Islet precursor cell (in vitro differentiated cells): ENCODE results near the gene GNB5.
A peak's percentile ranks its signal among the peaks of the same experiment; 100 is the strongest.
"Not testable (repeated sequence)": the region's sequence is repeated elsewhere in the genome, so short reads cannot be mapped to it uniquely, and the experiment has no call there.

Experiments
- DNase-seq: peaks from one replicate; pipeline ENCODE4 v3.0.0-alpha.2; 2018

The GNB5 gene

DNA sequence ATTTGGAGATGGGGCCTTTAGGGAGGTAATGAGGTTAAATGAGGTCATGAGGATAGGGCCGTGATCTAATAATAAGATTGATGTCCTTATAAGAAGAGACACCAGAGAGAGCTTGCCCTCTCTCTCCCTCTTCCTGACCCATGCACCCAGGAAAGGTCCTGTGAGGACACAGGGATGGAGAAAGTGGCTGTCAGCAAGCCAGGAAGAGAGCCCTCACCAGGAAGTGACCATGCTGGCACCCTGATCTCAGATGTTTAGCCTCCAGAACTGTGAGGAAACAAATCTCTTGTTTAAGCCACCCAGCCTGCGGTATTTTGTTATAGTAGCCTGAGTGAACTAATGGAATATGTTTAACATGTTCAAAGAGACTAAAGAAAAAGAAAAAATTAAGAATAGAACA is 15.3 kb upstream of the GNB5 start:
- no peak for DNase-seq

DNA sequence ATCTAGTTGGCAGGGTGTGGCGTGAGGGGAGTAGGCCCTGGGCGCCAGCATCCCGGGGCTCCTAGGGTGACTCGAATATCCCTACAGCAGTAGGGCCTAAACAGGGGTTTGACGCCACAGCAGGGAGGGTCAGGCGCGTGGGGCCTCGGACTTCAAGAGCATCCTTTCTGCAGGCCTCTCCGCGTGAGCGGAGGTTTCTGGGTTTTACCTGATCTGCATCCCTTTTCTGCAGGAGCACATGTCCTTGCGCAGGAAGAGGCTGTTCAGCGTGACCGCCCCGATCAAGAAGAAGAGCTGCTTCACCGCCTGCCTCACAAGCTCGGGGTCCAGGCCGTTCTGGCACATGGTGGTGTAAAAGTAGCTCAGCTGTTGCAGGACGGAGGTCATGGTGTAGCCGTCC is 13.5 kb upstream of the GNB5 start:
- DNase-seq, result no peak

DNA sequence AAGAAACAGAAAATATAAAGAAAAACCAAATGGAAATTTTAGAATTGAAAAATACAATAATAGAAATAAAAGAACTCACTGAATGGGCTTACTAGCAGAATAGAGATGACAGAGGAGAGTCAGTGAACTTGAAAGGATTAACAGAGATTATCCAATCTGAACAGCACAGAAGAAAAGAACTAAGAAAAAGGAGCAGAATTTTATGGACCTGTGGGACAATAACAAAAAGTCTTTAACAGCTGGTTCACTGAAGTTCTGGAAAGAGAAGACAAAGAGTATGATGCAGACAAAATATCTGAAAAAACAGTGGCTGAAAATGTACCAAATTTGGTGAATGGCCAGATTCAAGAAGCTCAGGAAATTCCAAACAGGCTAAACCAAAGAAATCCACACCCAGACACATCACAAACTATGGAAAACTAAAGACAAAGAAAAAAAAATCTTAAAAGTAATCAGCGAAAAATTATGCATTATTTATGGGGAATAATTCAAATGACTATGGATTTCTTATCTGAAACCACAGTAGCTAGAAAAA is 9.7 kb upstream of the GNB5 start:
- DNase-seq, result no peak

DNA sequence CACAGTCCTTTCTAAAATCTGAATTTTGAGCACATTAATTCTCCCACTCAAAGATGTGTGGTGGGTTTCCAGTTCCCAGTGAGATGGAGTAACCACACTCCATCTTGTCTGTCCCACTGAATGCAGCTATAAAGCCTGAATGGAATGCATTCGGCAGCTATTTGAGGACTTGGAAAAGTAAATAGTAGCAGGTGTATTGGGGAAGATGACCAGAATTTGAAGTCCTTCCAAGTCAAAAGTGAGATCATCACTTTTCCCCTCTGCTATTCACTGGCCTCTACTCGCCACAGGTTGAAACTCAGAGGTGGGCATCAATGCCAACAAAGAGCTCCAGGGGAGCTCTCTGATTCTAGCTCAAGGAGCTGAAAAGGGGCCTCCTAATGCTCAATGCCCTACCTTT is 8.1 kb upstream of the GNB5 start:
- no peak for DNase-seq

DNA sequence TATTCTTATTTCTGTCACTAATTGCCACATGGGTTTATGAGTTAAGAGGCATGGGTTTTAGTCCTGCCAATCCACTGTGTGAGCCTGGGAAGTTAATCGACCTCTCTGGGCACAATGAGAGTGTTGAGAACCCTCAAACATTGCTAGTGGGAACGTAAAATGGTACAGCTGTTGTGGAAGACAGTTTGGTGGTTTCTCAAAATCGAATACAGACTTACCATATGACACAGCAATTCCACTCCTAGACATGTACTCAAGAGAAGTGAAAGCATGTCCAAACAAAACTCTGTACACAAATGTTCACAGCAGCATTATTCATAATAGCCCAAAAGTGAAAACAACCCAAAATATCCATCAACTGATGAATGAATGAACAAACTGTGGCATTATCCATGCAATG is 5.7 kb upstream of the GNB5 start:
- no peak for DNase-seq

DNA sequence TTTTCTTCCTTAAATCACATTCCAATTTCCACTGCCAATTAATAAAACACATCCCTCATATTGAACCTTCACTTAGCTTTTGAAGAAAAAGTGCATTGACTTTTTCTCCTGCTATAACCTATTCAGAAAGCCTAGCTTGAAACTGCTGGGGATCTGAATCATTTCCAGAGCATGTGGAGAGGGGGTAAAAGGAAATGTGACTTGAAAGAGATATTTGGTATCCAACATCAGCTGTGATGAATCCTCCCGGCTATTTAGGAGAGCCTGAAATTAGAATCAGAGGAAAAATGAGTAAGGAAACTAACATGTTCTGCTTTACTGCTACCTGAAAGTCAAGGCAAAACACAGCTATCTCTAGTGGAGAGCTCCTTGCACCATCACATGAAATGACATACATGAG is 2.6 kb upstream of the GNB5 start:
- DNase-seq, result no peak

DNA sequence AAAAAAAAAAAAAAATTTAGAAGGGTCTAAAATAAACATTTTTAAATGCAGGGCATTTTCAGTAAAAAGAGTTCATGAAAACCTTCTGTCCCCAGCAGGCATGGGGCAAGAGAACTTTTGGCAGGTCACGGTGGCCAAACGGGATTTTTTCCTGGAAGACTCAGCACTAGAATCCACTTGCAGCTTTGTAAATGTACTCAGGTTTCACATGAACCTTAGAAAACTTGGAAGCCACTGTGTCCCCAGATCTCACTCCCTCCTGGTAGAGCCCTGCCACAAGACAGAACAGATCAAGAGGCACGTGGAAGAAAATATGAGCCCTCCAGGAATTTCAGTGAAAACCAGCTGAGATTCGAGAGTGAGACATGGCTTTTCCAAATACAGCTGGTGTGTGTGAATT is 2.1 kb upstream of the GNB5 start:
- no peak for DNase-seq

DNA sequence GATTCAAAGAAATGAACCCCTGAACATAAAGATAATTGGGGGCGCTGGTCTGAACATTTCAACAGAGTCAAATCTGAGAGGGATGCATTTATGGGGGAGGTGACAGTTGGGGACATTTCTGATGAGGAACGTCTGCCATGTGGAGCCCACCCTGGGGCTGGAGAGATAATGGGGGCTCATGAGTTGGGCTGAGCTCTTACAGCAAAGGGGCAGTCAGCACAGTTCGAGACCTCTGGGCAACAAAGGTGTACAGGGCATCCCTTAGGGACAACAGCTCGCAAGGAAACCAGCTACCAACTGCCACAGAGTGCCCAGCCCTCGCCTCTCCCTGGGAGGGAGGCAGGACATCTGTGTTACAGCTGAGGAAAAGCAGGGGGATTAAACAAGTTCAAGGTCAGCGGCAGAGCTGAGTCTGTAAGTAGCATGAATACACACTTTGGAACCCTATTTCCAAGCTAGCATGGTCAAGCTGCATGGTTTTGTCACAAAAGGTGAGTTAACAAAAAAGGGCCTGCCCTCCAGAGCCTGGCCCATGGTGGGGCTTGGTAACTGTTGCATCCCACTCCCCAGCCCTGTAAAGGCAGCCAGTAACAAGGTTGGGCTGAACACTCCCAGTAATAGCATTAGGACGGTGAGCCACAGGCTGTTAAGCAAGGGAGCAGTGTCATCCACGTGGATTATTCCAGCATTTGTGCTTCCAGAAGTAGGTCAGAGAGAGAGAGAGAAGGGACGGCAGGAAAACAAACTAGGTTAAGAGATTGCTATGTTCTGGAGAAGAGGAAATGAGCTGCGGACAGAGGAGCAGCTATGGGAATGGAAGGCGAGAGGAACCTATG is 4.3 kb downstream of the GNB5 start:
- no peak for DNase-seq

DNA sequence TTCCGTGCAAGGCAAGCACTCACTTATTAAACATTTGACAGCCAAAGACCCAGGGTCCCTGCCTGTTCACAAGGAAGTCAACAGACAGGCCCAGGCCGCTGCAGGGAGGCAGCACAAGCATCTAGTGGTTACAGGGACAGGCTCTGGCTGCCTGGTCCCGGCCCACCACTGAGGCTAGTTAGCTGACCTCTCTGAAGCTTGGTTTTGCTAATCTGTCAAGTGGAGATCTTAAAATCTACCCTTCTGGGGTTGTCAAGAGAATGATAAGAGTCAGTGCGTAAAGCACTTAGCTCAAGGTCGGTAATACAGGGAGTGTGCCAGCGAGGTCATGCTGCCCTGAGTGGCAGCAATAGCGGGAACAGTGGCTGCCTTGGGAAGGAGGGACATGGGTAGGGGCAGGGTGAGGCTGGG is 6.0 kb downstream of the GNB5 start:
- no peak for DNase-seq

DNA sequence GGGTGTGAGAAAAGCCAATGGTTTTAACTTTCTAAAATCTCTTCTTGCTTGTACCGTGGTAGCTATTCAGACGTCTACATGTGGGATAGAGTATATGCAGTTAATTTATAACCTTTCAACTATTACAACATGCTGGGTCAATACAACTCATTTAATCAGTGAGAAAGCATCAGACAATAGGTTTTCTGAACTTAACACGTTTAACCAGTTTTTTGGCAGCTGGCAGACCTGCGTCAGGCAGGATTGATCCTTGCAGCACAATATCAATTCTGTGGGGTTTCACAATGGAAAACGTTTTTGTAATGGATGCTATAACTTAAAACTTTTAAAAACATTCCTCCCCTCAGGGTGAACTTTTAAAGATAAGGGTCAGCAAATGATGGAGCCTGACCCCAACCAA is 6.5 kb downstream of the GNB5 start:
- no peak for DNase-seq

DNA sequence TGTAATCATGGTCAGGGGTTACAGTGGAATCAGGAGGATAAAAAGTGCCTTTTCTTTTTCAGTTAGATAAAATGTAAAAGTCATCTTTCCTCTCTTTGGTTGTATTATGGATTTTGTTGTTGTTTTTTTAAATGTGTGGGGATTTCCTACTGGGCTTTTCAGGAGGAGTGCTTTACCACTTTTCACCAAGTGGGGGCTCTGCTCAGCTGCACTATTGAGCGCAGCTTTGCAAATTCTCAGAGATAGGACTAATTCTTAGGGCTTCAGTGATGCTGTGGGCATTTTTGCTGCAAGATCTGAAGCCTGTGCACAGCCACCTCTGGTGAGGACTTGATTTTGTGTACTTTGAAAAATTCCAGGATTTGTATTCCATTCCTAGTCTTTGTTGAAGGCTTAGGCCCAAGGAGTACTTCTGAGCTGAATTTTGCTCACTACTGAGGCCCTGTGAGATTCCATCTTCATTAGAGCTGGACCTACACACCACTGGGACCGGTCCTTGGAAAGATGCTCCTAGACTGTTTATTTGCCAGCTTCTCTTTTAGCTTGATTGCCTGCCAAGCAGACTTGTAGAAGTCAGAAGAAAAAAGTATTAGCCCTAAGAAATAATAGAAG is 7.5 kb downstream of the GNB5 start:
- peak; percentile 67 for DNase-seq

DNA sequence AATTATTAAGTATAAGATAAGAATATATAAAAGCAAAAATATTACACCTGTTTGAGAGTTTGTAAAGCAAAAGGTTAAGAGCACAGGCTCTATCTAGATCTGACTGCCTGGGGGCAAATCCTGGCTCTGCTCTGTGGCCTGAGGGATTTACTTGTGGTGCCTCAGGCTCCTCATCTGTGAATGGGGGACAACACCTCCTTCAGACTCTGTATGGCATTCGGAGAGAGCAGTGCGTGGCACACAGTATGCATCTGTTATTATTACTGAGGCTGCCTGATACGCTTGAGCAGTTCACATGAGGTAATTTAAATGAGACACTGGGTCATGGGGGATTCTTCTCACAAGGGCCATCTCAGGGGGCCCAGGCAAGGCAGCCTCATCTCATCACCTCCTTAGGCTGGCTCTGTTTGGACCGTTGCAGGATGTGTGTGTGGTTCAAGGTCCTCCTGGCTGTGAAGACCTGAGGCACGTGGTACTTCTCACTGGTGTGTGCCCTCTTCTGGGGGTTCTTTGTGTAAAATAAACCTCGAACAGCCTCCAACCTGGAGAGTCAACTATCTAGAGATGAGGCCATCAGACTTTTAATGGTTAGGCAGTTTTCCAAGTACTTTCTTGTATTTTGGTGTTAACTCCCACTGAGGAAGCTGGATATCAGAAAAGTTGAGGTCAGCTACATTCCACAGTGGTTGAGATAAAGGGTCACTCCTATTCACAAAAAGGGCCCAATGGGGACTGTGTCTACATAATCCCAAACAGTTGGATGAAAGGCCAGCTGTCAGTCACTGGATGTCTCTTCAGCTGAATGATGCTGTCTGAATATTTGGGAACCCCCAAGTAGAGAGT is 9.0 kb downstream of the GNB5 start:
- no peak for DNase-seq

DNA sequence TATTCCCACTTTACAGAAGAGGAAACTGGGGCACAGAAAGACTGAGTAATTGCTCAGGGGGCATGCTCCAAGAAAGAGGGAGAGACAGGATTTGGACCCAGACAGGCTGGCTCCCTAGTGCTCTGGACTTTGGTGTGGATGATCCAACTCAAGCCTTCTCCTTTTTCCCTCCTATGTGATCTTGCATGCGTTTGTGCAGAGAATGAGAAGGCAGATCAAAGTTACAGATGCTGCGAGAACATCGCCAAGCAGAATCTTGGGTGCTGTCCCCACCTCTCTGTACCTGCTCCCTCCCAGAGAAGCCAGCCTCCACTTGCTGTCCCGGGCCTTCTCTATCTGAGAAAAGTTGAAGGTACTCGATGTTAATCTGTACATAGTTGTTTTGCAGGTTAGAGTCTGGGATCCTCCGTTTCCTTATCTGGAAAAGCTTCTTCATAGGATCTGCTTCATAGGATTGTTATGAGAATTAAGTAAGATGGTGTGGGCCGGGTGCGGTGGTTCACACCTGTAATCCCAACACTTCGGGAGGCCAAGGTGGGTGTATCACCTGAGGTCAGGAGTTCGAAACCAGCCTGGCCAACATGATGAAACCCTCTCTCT is 10.2 kb downstream of the GNB5 start:
- DNase-seq, result peak; percentile 32

DNA sequence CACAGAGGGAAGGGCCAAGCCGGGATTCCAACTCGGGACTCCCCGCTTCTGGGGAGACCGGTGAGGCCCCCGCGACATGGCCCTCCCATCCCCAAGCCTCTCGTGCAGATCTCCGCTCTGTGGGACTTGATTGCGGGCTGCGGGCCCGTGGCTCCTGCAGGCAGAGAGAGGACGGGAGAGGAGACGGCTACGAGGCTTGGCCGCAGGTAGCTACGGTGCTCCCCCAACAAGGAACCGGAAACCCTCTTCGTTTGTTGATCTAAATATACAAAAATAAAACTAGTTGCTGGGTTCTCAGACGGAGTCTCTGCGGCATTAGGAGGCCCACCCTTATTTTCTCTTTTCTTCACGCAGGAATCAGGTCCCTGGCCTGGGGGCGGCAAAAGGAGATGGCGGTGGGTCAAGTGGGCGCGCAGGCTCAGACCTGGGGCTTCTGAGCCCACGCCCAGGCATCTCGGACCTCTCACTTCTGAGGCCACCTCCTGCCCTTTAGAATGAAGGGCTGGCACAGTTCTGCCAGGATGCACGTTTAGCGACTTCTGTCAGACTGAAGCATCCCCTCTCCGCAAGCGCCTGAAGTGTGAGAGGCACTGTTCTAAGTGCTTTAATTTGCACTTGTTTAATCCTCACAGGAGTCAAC is 10.9 kb downstream of the GNB5 start:
- peak; percentile 51 for DNase-seq

DNA sequence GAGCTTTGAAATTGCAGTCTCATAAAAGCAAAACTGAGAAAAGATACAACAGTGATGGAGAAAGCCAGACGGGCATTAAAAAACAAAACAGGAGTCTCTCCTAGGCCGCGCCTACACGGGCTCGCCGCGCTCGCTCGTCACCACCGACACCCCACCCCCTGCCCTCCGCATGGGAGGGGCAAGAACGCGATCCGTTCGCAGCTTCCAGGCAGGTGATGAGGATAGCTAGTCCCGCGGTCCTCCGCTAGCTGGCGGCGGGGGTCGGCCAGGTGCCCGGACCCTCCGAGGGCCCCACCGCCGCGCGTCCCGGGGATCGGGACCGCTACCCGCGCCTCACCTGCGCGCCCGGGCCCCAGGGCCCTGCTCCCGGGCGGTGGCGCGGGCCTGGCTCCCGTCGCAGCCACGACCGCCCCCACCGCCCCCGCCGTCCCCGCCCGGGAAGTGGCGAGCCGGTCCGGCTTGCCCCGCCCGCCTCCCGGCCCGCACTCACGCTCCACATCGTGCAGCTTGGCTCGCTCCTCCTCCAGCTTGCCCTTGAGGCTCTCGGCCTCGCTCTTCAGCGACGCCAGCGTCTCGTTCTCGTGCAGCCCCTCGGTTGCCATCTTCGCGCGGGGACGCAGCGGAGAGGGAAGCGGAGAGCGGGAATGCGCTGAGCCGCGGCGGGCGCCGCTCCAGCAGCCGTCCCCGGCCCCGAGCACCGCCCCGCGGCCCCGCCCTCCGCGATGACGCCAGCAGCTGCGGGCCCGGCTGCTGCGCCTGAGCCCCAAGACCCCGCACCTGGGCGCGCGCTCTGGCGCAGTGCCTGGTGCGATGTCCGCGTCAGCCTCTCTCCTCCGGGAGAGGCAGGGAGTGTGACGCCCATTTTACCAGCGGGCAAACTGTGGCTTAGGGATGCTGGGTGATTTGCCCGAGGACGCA is 11.7 kb downstream of the GNB5 start:
- DNase-seq, result peak; percentile 90

DNA sequence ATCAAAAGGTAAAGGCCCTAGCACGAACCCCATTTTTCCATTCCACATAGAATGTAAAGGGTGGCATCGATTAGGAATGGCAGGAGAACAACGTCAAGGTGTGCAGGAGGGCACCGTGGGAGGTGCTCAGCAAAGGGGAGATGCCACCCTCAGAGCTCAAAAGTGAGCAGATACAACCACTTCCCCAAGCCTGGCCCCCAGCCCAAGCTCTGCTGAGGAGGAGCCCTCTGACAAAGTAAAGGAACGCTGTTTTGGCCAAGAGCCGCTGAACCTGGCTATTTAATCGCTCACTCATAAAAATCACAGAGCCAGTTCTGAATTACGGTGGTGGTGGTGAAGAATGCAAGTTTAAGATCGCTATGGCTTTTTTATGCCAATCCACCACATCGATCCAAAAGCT is 12.4 kb downstream of the GNB5 start:
- peak; percentile 44 for DNase-seq

DNA sequence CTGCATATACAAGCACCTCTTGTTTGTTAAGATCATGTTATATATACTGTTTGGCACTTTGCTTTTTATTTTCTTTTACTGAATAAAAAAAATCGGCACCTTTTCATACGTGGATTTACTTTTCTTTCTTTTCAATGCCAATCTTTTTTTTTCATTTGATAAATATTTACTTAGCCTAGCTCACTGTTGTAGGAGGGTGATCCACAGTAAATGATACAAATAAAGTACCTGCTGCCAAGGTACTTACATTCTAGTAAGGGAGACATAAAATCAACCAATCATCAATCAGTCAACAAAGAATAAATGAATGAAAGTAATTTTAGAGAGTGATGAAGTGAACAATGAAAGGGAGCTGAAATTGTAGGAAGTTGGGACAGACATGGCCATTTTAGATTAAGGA is 18.3 kb downstream of the GNB5 start:
- no peak for DNase-seq

DNA sequence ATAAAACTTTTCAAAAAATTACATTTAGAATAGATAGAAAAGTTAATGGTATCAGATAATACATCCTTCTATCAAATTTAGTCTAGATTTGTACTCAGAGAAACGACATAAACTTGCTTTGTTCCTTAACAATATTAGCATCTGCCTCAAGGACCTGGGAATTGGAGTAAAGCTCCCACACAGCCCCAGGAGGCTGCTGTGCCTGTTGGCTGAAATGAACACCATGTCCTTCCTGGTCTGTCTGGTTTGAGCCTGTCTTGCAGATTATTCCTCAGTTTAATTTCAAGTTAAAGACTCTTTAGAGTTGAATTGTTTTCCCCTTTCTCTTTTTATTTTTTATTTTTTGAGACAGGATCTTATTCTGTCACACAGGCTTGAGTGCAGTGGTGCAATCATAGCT is 19.4 kb downstream of the GNB5 start:
- DNase-seq, result no peak

DNA sequence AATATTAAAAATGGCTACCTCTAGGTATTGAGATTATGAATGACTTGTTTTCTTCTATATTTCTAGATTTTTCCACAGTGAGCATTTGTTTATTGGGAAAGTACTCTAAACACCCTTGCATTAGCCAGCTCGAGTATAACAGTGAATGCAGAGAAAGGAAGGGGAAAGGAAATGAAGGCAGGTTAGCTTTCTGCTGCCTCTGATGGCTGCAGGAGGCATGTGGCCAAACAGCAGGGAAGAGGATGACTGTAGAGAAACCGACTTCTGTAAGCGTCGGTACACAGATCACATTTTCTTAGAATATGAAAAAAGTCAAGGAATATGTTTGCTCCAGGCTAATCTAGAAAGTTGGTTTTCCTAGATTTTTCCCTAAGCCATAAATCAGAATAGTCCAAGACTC is 19.8 kb downstream of the GNB5 start:
- DNase-seq, result no peak

DNA sequence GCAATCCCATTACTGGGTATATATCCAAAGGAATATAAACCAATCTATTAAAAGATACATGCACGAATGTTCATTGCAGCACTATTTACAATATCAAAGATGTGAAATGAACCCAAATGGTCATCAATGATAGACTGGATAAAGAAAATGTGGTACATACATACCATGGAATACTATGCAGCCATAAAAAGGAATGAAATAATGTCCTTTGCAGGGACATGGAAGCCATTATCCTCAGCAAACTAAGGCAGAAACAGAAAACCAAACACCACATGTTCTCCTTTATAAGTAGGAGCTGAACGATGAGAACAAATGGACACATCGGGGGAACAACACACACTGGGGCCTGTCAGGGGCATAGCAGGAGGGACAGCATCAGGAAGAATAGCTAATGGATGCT is 21.0 kb downstream of the GNB5 start:
- DNase-seq, result not testable (repeated sequence)

DNA sequence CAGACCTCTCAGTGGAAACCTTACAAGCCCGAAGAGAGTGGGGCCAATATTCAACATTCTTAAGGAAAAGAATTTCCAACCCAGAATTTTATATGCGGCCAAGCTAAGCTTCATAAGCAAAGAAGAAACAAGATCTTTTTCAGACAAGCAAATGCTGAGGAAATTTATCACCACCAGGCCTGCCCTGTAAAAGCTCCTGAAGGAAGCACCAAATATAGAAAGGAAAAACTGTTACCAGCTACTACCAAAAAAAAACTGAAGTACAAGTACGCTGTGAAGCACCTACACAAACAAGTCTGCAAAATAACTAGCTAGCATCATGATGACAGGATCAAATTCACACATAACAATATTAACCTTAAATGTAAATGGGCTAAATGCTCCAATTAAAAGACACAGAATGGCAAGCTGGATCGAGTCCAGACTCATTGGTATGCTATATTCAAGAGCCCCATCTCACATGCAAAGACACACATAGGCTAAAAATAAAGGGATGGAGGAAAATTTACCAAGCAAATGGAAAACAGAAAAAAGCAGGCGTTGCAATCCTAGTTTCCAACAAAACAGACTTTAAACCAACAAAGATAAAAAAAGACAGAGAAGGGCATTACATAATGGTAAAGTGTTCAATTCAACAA is 25.6 kb downstream of the GNB5 start:
- DNase-seq, result not testable (repeated sequence)
